HG03354 (cell line): ENCODE measurements around the gene ARTN.

Experiments used
- ATAC-seq: cut with Tn5 transposase; IDR thresholded peaks from one replicate; pipeline ENCODE4 v1.9.1; 2021; ENCODE audit warnings: mild to moderate bottlenecking; ENCODE audit not compliant: unreplicated experiment, poor library complexity, severe bottlenecking

ARTN gene

DNA sequence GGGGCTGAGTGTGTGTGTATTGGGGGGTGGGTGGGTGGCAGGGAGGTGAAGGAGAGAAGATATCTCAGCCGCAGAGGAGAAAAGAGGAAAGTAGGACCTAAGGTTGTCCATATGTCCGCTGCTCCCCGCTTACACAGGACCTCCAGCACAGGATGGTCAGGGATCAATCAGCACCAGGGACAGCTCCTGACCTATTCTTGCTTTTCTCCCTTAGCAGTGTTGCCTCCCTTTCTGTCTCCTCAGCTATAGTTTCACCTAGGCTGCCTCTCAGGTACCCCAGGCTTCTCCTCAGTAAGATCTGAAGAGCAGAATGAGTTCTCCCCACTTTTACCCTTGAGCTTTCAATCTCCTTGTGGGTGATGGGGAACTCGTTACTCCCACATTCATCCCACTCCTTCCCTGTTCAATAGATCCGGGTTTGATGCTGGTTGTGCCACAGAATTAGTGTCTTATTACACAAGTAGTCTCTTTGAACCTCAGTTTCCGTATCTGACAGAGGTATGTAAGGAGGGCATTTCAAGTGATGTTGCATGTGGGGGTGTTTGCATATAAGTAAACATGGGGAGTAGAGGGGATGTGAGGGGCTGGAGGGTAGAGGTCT is 34.8 kb downstream of the ARTN start:
- no peak for ATAC-seq

DNA sequence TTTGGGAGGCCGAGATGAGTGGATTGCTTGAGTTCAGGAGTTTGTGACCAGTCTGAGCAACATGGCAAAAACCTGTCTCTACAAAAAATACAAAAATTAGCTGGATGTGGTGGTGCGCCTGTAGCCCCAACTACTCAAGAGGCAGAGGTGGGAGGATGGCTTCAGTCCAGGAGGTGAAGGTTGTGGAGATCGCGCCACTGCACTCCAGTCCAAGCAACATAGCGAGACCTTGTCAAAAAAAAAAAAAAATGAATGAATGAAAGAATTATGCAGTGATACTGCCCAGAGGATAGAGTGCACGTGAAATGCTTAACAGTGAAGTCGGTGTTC is 35.8 kb downstream of the ARTN start:
- ATAC-seq, result no peak

DNA sequence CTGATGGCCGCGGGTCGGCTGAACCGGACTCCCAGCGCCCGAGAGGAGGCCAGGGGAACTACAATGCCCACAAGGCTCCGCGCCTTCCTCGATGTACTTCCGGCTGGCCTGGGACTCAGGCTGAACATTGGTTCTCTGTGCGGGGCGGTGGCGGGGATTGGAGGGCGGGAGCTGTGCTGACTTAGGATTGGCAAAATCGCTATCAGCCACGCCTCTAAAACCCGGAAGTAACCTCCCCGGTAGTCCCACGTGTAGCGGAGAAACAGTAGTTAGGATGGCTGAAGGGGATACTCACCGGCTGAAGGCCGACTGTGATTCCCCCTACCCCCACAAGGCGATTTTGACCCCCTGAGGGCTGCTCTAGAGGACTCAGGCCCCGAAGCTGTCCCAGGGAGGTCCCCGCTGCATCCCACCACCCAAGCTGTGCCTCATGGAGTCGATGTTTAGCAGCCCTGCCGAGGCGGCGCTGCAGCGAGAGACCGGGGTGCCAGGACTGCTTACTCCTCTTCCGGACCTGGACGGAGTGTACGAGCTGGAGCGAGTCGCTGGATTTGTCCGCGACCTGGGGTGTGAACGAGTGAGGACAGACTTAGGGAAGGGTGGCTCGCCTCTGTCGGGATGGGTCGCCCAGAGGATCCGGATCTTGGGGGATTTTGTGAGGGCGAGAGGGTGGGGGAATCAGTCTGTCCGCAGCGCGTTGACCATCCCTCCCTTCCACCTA is 36.3 kb downstream of the ARTN start, which contains the start of gene DPH2:
Gene DPH2, plus strand, starts transcription at position 265 of the 721 bp plus-strand sequence. Its CDS starts 166 bp downstream, at position 431.
- ATAC-seq, result peak; percentile 85

DNA sequence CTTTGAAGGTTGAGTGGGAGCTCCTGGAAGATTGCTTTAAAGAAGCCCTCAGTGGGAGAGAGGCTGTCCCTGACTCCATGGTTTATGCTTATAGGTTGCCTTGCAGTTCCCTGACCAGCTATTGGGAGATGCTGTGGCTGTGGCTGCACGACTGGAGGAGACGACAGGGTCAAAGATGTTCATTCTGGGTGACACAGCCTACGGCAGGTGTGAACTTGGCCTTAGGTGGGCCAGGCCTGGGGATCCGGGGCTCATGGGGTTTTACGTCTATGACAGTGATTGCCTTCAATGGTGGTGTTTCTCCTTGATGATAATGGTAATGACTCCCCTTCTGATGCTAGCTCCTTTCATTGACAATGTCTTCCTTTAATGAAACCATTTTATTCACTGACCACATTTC is 36.9 kb downstream of the ARTN start:
- no peak for ATAC-seq

DNA sequence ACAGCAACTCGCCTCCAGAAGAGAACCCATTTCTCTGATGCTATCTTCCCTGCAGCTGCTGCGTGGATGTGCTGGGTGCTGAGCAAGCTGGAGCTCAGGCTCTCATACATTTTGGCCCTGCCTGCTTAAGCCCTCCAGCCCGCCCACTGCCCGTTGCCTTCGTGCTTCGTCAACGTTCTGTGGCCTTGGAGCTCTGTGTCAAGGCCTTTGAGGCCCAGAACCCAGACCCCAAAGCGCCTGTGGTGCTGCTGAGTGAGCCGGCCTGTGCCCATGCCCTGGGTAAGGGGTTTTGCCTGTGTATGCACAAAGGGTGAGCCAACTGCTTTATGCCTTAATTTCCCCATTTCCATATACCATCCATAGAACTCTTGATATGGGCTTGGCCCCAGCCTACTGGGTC is 37.3 kb downstream of the ARTN start:
- no peak for ATAC-seq

DNA sequence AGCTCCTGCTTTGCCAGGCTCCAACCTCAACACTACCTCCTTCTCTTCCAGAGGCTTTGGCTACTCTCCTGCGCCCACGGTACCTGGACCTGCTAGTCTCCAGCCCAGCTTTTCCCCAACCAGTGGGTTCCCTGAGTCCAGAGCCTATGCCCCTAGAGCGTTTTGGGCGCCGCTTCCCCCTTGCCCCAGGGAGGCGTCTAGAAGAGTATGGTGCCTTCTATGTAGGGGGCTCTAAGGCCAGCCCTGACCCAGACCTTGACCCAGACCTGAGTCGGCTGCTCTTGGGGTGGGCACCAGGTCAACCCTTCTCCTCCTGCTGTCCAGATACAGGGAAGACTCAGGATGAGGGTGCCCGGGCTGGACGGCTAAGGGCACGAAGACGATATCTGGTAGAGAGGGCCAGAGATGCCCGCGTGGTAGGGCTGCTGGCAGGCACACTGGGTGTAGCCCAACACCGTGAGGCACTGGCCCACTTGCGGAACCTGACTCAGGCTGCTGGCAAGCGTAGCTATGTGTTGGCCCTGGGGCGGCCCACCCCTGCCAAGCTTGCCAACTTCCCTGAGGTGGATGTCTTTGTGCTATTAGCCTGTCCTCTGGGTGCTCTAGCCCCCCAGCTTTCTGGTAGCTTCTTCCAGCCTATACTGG is 37.9 kb downstream of the ARTN start:
- no peak for ATAC-seq

DNA sequence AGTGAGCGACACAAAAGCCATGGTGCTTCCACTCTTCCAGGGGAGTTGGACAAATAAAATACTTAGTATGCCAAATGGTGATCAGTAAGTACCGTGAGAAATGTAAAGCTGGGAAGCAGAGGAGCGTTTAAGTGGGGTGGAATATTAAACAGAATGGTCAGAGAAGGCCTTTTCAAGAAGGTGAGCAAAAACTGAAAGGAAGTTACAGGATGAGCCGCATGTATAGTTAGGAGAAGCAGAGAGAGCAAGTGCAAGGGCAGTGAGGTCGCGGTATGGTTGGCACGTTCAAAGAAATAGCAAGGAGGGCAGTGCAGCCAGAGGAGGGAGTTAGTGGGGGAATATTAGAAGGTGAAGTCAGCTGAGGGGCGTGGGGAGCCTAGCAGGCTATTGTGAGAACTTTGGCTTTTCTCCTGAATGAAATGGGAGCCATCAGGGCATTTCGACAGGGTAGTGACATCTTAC is 40.4 kb downstream of the ARTN start:
- no peak for ATAC-seq

DNA sequence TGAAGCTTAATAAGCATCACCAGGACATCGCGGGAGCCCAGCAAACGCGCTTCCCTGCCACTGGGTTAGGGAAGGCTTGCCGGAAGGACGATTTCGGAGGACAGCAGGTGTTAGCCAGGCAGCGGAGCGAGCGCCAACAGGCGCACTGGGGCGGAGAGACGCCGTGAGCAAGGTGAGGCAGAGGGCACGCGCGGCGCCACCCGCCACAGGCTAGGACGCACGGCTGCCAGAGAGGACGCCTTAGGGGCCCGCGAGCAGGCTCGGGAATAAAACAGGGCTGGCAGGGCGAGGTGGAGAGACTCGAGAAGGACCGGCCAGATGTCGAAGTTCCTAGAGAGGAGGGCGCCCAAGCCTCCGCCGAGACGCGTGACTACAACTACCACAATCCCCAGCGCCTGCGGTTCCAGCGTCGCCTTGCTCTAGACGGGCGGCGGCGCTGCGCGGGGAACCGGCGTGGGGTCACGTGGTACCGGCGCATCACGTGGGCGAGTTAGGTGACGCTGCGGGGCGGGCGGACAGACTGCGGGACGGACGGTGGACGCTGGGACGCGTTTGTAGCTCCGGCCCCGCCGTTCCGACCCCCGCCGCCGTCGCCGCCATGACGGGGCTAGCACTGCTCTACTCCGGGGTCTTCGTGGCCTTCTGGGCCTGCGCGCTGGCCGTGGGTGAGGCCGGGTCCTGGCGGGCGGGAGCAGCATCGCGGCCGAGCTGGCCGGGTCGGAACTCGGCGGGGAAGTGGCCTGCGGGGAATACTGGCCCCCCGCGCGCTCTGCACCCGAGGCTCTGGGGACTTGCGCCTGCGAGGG is 41.0 kb downstream of the ARTN start, which contains the start of gene ATP6V0B:
Gene ATP6V0B, plus strand, starts transcription at position 518 of the 806 bp plus-strand sequence. Its CDS starts 81 bp downstream, at position 599.
- ATAC-seq, result peak; percentile 69

DNA sequence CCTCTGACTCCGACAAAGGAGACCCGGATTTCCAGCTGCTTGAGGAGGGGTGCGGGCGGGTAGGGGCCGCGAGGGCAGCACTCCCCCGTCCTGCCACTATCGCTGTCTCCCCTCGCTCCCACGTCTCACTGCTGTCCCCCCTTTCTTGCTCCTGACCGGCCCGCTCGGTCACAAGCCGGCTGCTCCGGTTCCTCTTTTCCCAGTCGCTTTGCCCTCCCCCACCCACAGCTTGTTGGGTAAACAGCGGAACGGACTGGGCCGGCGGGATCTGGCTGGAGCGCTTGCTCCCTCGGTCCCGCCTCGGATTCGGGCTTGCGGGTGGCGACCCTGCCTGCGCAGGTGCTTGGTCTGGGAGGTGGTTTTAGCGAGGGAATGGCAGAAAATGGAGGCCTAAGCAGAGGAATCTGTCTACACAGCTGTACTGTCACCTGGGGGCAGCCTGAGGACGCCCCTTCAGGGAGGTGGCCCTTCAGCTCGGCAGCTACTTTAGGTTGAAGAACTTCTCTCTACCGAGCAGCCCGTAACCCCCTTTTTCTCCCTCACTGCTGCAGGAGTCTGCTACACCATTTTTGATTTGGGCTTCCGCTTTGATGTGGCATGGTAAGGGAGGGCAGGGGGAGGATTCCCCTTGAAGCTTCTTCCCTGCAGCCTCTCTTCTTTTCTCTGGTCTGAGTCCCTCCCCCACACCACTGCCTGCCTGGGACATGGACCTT is 41.8 kb downstream of the ARTN start:
- ATAC-seq, result no peak

DNA sequence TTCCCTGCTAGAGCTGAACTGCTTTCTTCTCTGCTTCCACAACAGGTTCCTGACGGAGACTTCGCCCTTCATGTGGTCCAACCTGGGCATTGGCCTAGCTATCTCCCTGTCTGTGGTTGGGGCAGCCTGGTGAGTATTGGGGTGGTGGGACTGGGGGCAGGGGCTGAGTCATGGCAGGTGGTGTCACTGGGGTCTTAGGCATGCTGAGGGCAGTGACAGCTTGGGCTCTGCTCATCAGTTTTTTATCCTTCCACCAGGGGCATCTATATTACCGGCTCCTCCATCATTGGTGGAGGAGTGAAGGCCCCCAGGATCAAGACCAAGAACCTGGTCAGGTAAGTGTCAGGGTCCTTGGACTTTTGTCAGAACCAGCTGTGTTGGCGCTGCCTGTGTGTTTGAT is 42.4 kb downstream of the ARTN start:
- no peak for ATAC-seq

DNA sequence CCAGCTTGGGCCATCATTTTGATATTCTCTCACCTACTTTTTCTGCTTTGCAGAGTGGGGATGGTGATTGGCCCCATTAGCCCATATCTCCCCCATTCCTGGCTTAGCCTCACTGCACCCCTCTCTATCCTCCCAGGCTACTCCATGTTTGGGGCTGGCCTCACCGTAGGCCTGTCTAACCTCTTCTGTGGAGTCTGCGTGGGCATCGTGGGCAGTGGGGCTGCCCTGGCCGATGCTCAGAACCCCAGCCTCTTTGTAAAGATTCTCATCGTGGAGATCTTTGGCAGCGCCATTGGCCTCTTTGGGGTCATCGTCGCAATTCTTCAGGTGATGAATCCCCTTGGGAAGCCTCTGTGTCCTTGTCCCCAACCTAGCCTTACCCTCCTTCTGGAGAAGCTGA is 43.3 kb downstream of the ARTN start:
- ATAC-seq, result no peak

DNA sequence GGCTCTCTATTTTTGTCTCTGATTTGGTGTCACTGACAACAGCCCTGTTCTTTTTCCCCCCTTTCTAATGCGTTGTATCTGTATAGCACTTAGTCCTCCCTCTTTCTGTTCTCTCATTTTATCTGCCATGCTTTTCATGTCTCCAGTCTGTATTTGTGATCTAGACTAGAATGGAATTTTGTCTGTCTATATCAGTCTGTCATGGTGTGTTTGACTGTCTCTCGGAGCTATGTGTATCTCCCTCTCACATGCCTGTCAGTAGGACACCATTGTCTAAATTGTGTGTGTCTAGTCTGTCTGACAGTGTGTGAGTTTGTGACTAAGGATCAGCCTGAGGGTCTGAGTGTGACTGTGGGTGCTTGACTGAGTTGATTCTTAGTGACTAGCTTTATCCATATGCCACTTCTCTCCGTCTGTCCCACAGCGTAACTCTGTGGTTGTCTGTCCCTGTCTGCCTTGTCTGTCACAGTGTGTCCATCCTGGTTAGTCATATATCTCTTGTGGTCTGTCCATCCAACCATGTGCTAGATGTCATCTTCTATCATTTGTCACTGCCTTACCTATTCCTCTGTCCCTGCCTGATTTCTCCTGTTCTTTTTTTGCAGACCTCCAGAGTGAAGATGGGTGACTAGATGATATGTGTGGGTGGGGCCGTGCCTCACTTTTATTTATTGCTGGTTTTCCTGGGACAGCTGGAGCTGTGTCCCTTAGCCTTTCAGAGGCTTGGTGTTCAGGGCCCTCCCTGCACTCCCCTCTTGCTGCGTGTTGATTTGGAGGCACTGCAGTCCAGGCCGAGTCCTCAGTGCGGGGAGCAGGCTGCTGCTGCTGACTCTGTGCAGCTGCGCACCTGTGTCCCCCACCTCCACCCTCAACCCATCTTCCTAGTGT is 44.0 kb downstream of the ARTN start:
- ATAC-seq, result no peak

DNA sequence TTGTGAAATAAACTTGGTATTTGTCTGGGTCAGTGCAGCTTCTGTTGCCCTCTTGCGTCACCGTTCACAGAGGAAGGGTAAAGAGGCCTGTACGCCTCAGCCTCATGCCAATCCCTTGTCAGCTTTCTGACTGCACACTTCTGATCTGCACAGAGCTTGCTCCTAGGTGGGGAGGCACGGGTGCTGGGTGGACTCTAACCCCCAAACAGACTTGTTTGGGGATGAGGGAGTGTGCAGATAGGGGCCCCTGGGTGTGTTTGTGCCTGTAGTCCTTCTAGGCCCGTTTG is 44.6 kb downstream of the ARTN start:
- ATAC-seq, result no peak

DNA sequence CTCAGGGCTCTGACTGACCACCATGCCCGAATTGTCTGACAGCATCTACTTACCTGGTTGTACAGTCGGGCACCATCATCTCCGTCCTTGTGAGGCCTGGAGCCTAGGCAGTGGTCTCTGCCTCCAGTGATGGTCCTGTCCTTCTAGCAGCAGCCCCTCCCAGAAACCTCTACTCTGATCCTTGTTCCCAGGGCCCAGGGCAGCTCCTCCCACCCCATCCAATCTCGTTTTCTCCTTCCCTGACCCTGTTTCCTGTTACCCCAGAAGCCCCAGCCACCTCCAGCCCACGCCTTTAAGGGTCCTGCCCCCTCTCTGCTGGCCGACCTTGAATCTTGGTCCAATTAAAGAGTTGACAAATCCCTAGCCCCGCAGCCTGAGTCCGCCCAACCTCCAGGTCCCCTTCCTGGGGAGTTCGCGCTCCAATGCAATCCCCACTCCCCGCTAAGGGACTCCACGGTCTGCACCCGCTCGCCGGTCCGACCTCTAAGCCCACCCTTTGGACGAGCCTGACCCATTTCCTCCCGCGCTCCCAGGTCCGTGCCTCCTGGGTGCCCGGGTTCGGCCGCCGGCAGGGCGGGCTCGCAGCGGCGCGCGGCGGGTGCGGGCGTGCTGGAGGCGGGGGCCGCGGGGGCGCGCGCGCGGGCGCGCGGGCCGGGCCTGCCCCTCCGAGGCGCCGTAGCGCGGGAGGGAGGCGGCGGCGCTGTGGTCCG is 45.1 kb downstream of the ARTN start, which contains the start of gene B4GALT2:
Gene B4GALT2, plus strand, starts transcription at position 660 of the 710 bp plus-strand sequence. CDS start 1,951 bp downstream, outside the sequence.
- no peak for ATAC-seq

DNA sequence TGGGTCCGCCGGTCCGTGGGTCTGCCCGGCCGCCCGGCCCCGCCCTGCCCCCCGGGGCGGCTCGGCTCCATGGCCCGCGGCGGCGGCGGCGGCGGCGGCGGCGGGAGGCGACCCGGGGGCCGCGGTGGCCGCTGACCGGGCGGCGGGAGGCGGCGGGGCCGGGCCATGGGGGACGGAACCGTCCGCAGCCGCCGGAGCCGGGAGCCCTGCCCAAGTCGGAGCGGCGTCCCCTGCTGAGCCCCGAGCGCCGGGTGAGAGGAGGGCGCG is 45.6 kb downstream of the ARTN start:
- no peak for ATAC-seq

DNA sequence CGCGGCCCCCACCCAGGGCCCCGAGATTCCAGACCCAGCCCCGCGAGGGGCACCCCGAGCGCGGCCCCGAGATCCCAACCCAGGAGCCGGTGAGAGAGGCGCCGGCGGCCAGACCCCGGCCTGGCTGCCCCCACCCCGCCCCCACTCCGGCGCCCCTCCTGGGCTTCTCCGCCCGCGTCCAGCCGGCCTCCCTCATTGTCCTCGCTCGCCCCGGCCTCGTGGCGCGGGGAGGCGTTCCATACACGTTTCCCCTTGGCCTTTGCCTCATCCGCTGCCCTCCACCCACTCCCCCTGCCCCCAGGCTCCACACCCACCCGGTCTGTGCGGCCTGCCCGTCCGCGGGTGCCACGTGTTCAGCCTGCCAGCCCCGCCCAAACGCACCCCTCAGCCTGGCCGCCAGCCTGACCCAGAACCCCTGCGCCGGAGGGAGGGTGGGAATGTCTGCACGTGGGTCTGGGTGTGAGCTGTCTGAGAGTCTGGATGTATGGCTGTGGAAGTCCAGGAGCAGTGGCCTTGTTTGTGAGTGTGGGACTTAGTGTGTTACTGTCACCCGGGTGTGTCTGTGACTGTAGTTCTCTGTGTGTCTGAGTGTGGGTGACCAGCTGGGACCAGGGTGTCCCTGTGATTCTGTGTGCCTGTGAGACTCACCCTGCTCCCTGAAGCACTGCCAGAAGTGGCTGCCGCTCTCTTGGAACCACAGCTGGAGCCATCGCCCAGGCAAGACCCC is 46.1 kb downstream of the ARTN start:
- peak; percentile 30 for ATAC-seq

DNA sequence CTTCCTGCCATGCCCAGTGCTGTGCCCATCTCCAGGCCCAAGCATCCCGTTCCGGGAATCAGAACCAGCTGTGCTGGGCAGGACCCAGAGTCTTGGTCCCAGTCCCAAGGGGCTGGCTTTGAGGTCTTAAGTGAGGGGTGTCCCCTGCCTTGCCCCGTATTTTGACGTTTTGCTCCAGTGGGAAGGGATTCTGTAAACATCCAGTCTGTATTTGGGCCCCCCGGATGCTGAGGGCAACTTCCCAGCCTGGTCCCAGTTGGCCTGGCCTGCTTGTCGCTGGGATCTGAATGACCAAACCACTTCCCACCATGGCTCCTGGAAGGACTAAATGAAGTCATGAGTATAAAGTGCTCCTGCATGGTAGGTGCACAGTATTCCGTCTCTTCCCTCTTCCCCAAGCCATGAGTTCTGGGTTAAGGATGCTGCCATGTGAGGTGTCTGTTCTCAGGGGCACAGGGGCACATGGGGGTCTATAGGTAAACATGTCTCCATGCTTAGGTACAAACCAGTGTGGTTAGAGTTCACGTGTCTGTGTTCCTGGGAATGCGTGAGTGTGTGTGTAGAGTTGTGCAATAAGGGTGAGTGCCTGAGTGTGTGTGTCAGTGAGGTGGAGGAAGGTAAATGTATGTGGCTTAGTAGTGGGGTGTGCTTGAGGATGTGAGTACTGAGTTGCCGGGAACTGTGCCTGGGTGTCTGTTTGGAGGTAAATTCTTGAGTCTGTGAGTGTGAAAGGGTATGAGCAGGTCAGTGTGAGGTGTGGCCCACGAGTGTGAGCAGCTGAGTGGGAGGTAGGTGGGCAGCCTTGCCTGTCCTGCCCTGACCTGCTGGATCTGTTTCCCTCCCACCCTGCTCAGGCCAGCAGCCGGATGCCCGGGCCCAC is 46.9 kb downstream of the ARTN start:
- ATAC-seq, result no peak
